Measurements from ENCODE around the gene ITGB1. TPM values are rescaled to one million over a fixed set of nuclear protein-coding genes. Genes with fewer than 3 reads are reported as not detected.

The ITGB1 gene
- total and polyA plus RNA-seq, 9 of the 15 experiments (the other 6 are each of a cell fraction or from before 2014, with no cell fraction given) = 40.2 to 194 (median 155) TPM

GRCh38 chr10:32952541-32953276 lies 5.3 kb downstream of the ITGB1 start:
- H3K4me3 ChIP-seq = no peak overlapping the region
- CTCF ChIA-PET (ENCODE audit: low intra/inter-chr PET ratio) = no interaction called here
- H3K4me1 ChIP-seq (replicated peaks in 1 of 2; ENCODE audit: control insufficient read depth in 2 of 2, insufficient read depth in 2 of 2, low read length in 2 of 2) = peaks cover 6 to 56% of the 10 kb centered on the region in 2 experiments; a peak in 4 of 5 replicates

DNA sequence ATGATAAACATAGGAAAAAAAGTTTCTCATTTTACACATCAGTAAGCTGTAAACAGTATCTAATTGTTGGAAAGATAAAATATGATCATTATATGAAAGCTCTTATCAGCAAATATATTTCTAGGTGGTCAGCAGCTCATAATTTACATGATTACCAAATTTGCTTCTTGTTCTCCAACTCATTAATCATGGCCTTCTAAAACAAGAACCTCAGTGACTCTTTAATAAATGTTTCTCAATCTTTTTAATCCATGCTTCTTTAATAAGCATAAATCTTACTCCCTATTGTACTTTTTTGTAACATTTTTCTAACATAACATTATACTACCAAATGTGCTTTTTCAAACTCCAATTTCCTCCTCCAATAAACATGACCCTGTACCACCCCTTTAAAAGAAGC lies 5.9 kb downstream of the ITGB1 start:
- H3K4me1 ChIP-seq (replicated peaks in 1 of 2; ENCODE audit: control insufficient read depth in 2 of 2, insufficient read depth in 2 of 2, low read length in 2 of 2) = peaks cover under 1 to 58% of the 10 kb centered on the region in 2 experiments; a peak in 4 of 5 replicates
- H3K9ac ChIP-seq (ENCODE audit: insufficient read depth in 1 of 2, low read depth in 2 of 2, low read length in 2 of 2) = no peak overlapping the region; a peak in 1 of 4 replicates
- no TSS peak for BruUV-seq (replicated peaks)
- H2AFZ ChIP-seq (ENCODE audit: low read depth, low read length) = no peak overlapping the region
- in situ Hi-C loops (cut with MboI) = no loop called here
- intact Hi-C loops (cut with micrococcal nuclease) = loop anchor here (2.0 to 10.0 kb wide), 2 partner anchors 155 to 577 kb away; no protein-coding TSS in a partner anchor
- H3K9me3 ChIP-seq (replicated peaks; ENCODE audit: control insufficient read depth, insufficient read depth, low read depth, low read length) = no peaks in the 10 kb centered on the region
- H3K79me2 ChIP-seq (ENCODE audit: control insufficient read depth, insufficient read depth, low read length) = peaks cover 100% of the 10 kb centered on the region
- ChIA-PET POLR2A (interaction anchor here (2.1 kb wide), 2 partner anchors 13 to 20 kb away, joined by 5 to 6 read pairs; no protein-coding TSS in a partner anchor), CTCF (ENCODE audit: low intra/inter-chr PET ratio) (no interaction called here)
- ATAC-seq = no peak
- no peak for TF ChIP-seq RBM22 (IDR thresholded peaks at IDR 0.05; ENCODE audit: low read depth, low read length, poor library complexity, severe bottlenecking)
- no peak for TF ChIP-seq PBX2 (CRISPR knock-in tag; IDR thresholded peaks at IDR 0.05; ENCODE audit: low read depth)
- peak; percentile 45 for TF ChIP-seq PBX2 (tag; conservative IDR thresholded peaks at IDR 0.05; ENCODE audit: low read depth)
- TF ChIP-seq STAG1 (CRISPR knock-in tag; IDR thresholded peaks at IDR 0.05; ENCODE audit: borderline replicate concordance) = no peak
- peak; percentile 19 for TF ChIP-seq MEIS2 (IDR thresholded peaks at IDR 0.05; ENCODE audit: partially characterized antibody)
- peaks cover 19% of the 10 kb centered on the region; the same call in 2 of the 3 replicates for H3K36me3 ChIP-seq (ENCODE audit: control insufficient read depth, insufficient read depth, low read length)
- H3K4me2 ChIP-seq (ENCODE audit: insufficient read depth, low read length) = no peak overlapping the region
- H3K9me1 ChIP-seq (ENCODE audit: control insufficient read depth, insufficient read depth, low read length) = no peaks in the 10 kb centered on the region
- H3K27ac ChIP-seq (ENCODE audit: extremely low read depth, low read depth, low read length) = no peak overlapping the region
- no peak overlapping the region for H3K4me3 ChIP-seq
- FAIRE-seq = no peak
- no peak for DNase-seq (ENCODE audit: extremely low read depth in 1 of 4, low spot score in 3 of 4)
- H3K27me3 ChIP-seq (ENCODE audit: control insufficient read depth in 2 of 2, insufficient read depth in 2 of 2, low read length in 2 of 2) = no peaks in the 10 kb centered on the region
- H4K20me1 ChIP-seq (replicated peaks; ENCODE audit: control insufficient read depth, insufficient read depth, low read length) = peaks cover 26% of the 10 kb centered on the region

More at GRCh38 chr10:32952541-32953276, 5.3 kb downstream of the ITGB1 start:
- Histone ChIP-seq H3K9me1 (ENCODE audit: control insufficient read depth, insufficient read depth, low read length) (no peaks in the 10 kb centered on the region), H3K9ac (ENCODE audit: insufficient read depth in 1 of 2, low read depth in 2 of 2, low read length in 2 of 2) (no peak overlapping the region), H3K4me2 (ENCODE audit: insufficient read depth, low read length) (no peak overlapping the region), H3K27me3 (ENCODE audit: control insufficient read depth in 2 of 2, insufficient read depth in 2 of 2, low read length in 2 of 2) (no peaks in the 10 kb centered on the region), H3K79me2 (ENCODE audit: control insufficient read depth, insufficient read depth, low read length) (peaks cover 100% of the 10 kb centered on the region), H4K20me1 (replicated peaks; ENCODE audit: control insufficient read depth, insufficient read depth, low read length) (peaks cover 26% of the 10 kb centered on the region), H3K36me3 (ENCODE audit: control insufficient read depth, insufficient read depth, low read length) (peaks cover 17% of the 10 kb centered on the region; the same call in 2 of the 3 replicates), H2AFZ (ENCODE audit: low read depth, low read length) (no peak overlapping the region), H3K27ac (ENCODE audit: extremely low read depth, low read depth, low read length) (no peak overlapping the region), H3K9me3 (replicated peaks; ENCODE audit: control insufficient read depth, insufficient read depth, low read depth, low read length) (no peaks in the 10 kb centered on the region)
- ATAC-seq (no peak), FAIRE-seq (no peak), DNase-seq (ENCODE audit: extremely low read depth in 1 of 4, low spot score in 3 of 4) (no peak)
- POLR2A ChIA-PET = interaction anchor here (1.7 to 2.1 kb wide), 2 partner anchors 9 to 14 kb away, joined by 6 to 8 read pairs; no protein-coding TSS in a partner anchor
- TF ChIP-seq RFX5 (IDR thresholded peaks at IDR 0.05; ENCODE audit: low read depth, low read length) (no peak), ZNF143 (CRISPR knock-in tag; IDR thresholded peaks at IDR 0.05) (no peak), IFI16 (CRISPR knock-in tag; IDR thresholded peaks at IDR 0.05) (no peak)
- intact Hi-C loops (cut with micrococcal nuclease) (loop anchor here (2.0 to 10.0 kb wide), 2 partner anchors 156 to 578 kb away; no protein-coding TSS in a partner anchor), in situ Hi-C loops (cut with MboI) (no loop called here)
- WGBS (ENCODE audit: insufficient coverage, low coverage, missing lambda C conversion rate) = 54% methylated on average over 4 of the region's 4 CpGs
- no TSS peak for BruUV-seq (replicated peaks)
